OCI-LY1 (cell line): ENCODE data around the gene GRK6.

Source experiments
- EZH2 ChIP-seq: fragments of 200-600 bp; sonication (generic), shearing (Covaris generic); IDR thresholded peaks from 2 replicates; pipeline ENCODE4 v1.8.0; 2017; ENCODE audit warnings: borderline replicate concordance, mixed run types, mild to moderate bottlenecking, antibody characterized with exemption, low read length, moderate library complexity, mixed read lengths
- TF ChIP-seq, protein P1 (sequence below): fragments of 200-600 bp; sonication (generic), shearing (Covaris generic); IDR thresholded peaks from 2 replicates; pipeline ENCODE4 v1.5.1; 2017; ENCODE audit warnings: mild to moderate bottlenecking, antibody characterized with exemption, low read length, moderate library complexity, mixed read lengths

DNA sequence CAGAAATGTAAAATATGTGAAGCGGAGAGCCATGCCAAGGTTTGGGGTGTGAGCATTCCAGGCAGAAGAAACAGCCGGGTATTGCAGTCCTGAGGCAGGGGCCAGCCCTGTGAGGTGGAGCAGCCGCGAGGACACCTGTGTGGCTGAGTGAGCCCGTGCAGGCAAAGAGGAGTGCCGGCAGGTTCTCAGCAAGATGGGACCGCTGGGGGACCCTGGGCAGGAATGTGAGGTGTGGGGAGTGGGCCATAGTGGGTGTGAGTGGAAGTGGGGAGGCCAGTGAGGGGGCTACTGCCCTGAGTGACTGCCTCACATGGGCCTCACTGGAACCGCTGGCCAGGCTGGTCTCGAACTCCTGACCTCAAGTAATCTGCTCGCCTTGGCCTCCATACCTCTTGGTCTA is 12.0 kb downstream of the GRK6 start:
- TF ChIP-seq, protein P1, sequence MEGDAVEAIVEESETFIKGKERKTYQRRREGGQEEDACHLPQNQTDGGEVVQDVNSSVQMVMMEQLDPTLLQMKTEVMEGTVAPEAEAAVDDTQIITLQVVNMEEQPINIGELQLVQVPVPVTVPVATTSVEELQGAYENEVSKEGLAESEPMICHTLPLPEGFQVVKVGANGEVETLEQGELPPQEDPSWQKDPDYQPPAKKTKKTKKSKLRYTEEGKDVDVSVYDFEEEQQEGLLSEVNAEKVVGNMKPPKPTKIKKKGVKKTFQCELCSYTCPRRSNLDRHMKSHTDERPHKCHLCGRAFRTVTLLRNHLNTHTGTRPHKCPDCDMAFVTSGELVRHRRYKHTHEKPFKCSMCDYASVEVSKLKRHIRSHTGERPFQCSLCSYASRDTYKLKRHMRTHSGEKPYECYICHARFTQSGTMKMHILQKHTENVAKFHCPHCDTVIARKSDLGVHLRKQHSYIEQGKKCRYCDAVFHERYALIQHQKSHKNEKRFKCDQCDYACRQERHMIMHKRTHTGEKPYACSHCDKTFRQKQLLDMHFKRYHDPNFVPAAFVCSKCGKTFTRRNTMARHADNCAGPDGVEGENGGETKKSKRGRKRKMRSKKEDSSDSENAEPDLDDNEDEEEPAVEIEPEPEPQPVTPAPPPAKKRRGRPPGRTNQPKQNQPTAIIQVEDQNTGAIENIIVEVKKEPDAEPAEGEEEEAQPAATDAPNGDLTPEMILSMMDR = no peak
- TF ChIP-seq EZH2 = no peak
